ENCODE measurements around the gene AFF1.
A peak's percentile ranks its signal among the peaks of the same experiment; 100 is the strongest.
"Not testable (repeated sequence)": the region's sequence is repeated elsewhere in the genome, so short reads cannot be mapped to it uniquely, and the experiment has no call there.

AFF1 gene

GRCh38 chr4:86968547-86968946 lies 33.7 kb downstream of the AFF1 start:
- DNase-seq: no peak
- TF ChIP-seq GATA1 (IDR thresholded peaks at IDR 0.05; ENCODE audit: low read depth, low read length) (no peak), POLR2A (IDR thresholded peaks at IDR 0.05; ENCODE audit: low read length) (no peak)

GRCh38 chr4:86970447-86971354 lies 35.9 kb downstream of the AFF1 start:
- DNase-seq: no peak
- no peak for TF ChIP-seq POLR2A (IDR thresholded peaks at IDR 0.05; ENCODE audit: low read length)
- TF ChIP-seq GATA1 (IDR thresholded peaks at IDR 0.05; ENCODE audit: low read depth, low read length): no peak

DNA sequence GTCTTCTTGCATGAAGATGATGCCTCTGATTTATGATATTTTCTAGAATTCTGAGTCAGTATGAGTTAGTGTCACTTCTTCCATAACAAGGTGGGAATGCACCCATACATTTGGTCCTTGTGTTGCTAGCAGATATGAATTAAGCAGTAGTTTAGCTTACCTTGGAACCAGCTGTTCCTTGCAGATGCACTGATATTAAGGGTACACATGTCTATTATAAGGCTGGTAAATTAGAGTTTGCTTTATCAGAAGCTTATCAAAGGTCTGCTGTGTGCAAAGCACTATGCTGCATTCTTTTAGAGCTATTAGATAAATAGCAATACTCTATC lies 36.5 kb downstream of the AFF1 start:
- peak in 1 of 2 experiments; percentile 72 for DNase-seq

GRCh38 chr4:86972997-86973396 lies 38.2 kb downstream of the AFF1 start:
- TF ChIP-seq POLR2A (IDR thresholded peaks at IDR 0.05; ENCODE audit: low read length) (no peak), GATA1 (IDR thresholded peaks at IDR 0.05; ENCODE audit: low read depth, low read length) (no peak)
- DNase-seq: peak; percentile 60 to 62

More for the DNA sequence above, 36.5 kb downstream of the AFF1 start:
- TF ChIP-seq POLR2A (IDR thresholded peaks at IDR 0.05; ENCODE audit: low read length) (no peak), GATA1 (IDR thresholded peaks at IDR 0.05; ENCODE audit: low read depth, low read length) (no peak)

DNA sequence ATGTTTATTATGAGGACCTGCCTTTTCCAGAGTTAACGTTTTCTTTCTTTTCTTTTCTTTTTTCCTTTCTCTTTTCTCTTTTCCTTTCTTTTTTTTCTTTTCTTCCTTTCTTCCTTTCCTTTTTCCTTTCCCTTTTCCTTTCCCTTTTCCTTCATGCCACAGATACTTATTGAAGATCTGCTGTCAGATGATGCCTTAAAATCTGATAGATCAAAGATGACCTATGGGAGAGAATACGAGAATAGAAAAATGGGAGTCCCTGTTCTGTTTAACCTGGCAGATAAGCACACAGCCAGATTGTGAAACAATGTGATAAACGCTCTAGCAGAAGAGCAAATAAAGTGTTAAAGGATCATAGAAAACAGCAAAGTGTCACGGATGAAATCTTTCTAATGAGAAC lies 38.9 kb downstream of the AFF1 start:
- DNase-seq: peak in 1 of 2 experiments; percentile 44
- no peak for TF ChIP-seq POLR2A (IDR thresholded peaks at IDR 0.05; ENCODE audit: low read length)
- TF ChIP-seq GATA1 (IDR thresholded peaks at IDR 0.05; ENCODE audit: low read depth, low read length): no peak

DNA sequence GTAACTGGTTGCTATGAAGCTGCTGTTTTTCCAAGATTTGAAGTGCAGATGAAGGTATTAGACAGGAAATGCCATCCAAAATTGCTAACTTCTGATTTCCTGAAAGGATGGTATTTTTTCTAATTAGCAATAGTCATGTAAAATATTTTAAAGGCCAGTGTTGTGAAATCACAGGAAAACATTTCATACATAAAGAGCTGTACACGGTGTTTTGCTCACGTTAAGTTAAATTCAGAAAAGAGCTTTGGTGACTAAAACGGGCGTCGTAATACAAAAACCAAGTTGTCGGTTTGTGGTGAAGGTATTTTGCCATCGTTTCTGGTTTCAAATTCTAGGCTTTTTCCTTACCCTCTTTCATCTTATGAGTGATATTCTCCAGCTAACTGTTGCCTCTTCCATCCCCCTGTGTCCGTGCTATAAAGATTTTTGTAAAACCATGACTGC lies 39.8 kb downstream of the AFF1 start:
- TF ChIP-seq GATA1 (IDR thresholded peaks at IDR 0.05; ENCODE audit: low read depth, low read length) (no peak), POLR2A (IDR thresholded peaks at IDR 0.05; ENCODE audit: low read length) (no peak)
- DNase-seq: no peak

DNA sequence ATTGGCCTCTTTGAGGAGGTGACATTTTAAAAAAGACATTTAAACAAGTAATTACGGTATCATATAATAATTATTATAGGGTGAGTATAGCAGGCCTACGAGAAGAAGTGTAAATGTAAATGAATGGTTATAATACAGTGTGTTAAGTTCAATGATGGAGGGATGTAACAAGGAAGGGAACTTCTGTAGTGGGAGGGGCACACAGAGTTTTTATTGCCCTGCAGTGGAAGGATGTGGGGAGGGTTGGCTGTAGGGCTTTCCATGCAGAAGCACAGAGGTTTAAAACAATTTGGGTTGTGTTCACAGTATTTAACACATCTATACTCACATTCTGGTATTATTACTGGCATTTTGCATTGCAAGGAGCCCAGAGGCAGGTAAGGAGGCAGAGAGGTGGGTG lies 41.1 kb downstream of the AFF1 start:
- DNase-seq: no peak
- TF ChIP-seq GATA1 (IDR thresholded peaks at IDR 0.05; ENCODE audit: low read depth, low read length): no peak
- no peak for TF ChIP-seq POLR2A (IDR thresholded peaks at IDR 0.05; ENCODE audit: low read length)

DNA sequence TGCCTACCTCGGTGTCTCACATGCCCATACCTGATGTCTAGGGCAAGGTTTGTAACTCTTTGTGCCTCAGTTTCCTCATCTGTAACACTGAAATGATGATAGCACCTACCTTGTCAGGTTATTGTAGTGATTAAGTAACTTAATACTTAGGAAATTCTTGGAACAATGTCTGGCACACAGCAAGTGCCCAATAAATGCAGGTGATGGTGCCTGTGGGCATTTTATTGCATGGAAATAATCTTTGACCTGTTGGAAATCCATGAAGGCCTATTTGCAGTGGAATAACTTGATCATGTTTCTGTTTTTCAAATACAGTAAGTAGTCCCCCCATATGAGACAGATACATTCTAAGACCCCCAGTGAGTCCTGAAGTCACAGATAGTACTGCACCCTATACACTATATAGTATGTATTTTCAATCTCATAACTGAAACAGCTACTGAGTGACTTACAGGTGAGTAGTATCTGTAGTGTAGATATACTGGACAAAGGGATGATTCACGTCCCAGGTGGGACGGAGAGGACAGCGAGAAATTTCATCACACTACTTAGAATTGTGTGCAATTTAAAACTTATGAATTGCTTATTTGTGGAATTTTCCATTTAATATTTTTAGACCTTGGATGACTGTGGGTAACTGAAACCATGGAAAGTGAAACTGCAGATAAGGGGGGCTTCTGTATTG lies 42.1 kb downstream of the AFF1 start:
- no peak for TF ChIP-seq GATA1 (IDR thresholded peaks at IDR 0.05; ENCODE audit: low read depth, low read length)
- TF ChIP-seq POLR2A (IDR thresholded peaks at IDR 0.05; ENCODE audit: low read length): no peak
- no peak for DNase-seq

DNA sequence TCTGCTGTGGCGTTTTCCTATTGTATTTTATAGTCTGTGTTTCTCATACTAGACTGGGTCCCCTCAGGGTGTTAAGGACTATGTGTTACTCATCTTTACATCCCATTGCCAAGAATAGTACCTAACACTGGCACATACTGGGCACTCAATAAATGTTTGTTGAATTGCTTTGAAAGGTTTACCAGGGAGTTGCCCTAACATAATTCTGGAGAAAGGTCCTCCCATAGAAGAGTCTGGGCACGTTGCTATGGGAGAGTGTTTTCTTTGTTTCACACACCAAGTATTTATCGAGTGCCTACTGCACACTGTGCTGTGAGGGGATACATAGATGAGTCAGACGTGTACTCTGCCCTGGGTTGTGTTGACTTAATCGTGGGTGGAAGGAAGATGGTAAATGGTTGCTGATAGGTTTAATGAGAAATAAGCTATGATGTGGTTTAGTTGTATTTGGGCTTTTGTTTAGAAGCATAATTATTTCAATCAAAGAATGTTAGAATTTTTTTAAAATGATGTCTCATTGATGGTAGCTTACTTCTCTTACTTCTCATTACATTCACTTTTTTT lies 42.9 kb downstream of the AFF1 start:
- TF ChIP-seq GATA1 (IDR thresholded peaks at IDR 0.05; ENCODE audit: low read depth, low read length) (no peak), POLR2A (IDR thresholded peaks at IDR 0.05; ENCODE audit: low read length) (no peak)
- peak; percentile 30 to 32 for DNase-seq

GRCh38 chr4:86978709-86979108 lies 43.9 kb downstream of the AFF1 start:
- no peak for DNase-seq
- TF ChIP-seq GATA1 (IDR thresholded peaks at IDR 0.05; ENCODE audit: low read depth, low read length) (no peak), POLR2A (IDR thresholded peaks at IDR 0.05; ENCODE audit: low read length) (no peak)

DNA sequence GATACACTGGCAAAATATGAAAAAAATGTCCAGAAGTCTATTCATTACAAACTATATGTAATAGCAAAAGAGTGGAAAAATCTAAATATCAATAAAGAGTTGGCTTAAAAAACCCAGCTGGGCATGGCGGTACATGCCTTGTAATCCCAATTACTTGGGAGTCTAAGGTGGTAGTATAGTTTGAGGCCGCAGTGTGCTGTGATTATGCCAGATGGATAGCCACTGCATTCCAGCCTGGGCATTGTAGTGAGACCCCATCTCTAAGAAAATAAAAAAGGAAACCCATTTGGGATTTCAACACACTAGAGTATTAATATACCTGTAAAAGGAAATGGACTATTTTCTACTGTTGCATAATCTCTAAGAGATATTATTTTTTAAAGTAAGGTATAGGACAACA lies 45.4 kb downstream of the AFF1 start:
- TF ChIP-seq POLR2A (IDR thresholded peaks at IDR 0.05; ENCODE audit: low read length) (no peak), GATA1 (IDR thresholded peaks at IDR 0.05; ENCODE audit: low read depth, low read length) (no peak)

DNA sequence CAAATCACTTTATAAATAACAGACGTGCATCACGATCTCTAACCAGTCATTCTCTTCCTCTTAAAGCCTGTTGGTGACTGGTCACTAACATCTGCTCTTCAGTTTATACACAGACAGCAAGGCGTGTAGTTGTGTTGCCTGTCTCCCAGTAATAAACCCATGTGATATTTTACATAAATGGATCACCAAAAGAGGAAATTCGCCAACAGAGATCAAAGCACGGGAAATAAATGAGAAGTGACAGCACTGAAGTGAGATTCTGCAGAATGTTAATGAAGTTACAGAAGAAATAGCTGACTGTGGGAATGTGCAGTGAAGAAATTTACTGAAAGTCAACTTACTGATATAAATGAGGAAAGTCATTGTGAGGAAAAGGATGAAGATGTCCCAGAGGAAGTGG lies 47.0 kb downstream of the AFF1 start:
- no peak for TF ChIP-seq POLR2A (IDR thresholded peaks at IDR 0.05; ENCODE audit: low read length)
- no peak for TF ChIP-seq GATA1 (IDR thresholded peaks at IDR 0.05; ENCODE audit: low read depth, low read length)
- DNase-seq: no peak

More for the DNA sequence above, 45.4 kb downstream of the AFF1 start:
- DNase-seq: no peak

GRCh38 chr4:86985852-86986251 lies 51.0 kb downstream of the AFF1 start:
- not testable (repeated sequence) for DNase-seq

GRCh38 chr4:86989658-86990057 lies 54.8 kb downstream of the AFF1 start:
- DNase-seq: not testable (repeated sequence)

- no peak for DNase-seq
- TF ChIP-seq POLR2A (IDR thresholded peaks at IDR 0.05; ENCODE audit: low read length) (no peak), GATA1 (IDR thresholded peaks at IDR 0.05; ENCODE audit: low read depth, low read length) (no peak)
Observed at GRCh38 chr4:86990510-86990909, 55.7 kb downstream of the AFF1 start.

Data from erythroblast (primary cell).